Glomerular visceral epithelial cell (primary cell): Measurements from ENCODE around the gene SNAP47.

Experiments
- DNase-seq: peaks from one replicate; pipeline ENCODE4 v3.0.0-alpha.2; 2016; ENCODE audit errors: extremely low spot score

The SNAP47 gene

DNA sequence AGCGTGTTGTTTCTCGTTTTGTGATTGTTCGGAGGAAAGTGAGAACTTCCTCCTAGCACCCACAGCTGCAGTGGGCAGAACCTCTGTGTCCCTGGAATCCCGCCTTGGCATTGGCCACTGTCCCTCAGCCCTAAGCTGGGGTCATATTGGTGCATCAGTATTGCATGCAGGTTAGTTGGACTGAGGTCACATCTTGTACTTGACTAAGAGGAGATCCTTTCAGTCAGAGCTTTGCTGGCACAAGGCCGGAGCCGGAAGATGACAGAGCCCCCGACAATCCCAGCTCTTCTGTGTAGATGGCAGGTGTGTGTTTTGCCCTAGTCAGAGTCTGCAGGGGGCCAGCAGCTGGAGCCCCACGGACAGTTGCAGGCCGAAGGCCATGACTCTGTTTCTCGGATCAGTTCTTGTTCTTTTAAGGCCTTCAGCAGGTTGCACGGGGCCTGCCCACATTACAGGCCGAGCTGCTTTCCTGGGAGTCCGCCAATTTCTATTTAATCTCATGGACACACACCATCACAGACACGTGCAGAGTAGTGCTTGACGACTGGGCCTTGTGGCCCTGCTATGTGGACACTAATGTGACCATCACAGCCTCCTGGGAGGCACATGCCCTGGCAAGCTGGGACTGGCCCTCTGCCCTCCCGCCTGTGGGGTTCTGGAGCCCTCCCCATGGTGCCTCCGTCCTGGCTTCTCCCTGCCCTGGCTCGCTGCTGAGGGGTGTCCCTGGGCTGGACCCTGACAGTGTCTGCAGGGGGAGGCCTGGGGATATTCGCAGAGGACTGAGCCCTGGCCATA is 14.9 kb downstream of the SNAP47 start:
- DNase-seq, result no peak

DNA sequence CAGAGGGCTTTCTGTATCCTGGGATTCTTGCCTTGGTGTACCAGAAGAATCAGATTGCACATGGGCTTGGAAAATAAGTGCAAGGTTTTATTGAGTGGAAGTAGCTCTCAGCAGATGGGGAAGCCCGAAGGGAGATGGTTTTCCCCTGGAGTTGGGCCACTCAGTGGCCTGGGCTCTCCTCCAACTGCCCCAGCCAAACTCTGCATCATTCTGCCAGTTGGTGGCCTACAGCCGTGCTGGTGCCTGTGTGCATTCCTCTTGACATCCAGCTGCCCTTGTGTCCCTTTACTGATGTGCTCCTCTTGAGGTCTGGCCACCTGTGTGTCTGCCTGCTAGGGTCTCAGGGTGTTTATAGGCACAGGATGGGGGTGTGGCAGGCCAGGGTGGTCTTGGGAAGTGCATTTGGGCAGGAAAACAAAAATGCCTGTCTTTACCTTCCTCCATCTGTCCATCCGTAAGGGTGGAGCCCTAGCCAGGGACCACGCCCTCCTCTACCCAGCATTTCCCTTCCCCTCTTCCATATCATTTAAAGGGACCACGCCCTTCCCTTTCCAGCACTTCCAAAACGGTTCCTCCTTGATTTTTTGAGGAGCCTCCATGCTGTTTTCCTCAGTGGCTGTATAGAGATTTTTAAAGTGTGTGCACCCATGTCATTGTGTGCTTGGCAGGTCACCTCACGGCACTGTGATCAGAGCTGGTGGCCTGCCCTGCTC is 18.9 kb downstream of the SNAP47 start:
- no peak for DNase-seq

DNA sequence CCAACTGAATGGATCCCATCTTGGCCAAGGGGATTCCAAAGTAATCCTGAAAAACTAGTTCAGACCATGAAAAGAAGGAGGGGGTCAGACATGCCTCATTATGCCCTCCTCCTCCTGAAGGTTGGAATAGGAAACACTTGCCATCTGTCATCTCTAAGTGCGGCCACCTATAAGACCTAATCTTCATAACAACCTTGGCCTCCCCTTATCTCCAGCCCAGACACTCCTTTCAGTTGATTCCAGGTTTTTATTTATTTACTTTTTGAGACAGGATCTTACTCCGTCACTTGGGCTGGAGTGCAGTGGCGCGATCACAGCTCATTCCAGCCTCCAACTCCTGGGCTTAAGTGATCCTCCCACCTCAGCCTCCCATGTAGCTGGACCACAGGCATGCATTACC is 19.7 kb downstream of the SNAP47 start:
- DNase-seq, result no peak

DNA sequence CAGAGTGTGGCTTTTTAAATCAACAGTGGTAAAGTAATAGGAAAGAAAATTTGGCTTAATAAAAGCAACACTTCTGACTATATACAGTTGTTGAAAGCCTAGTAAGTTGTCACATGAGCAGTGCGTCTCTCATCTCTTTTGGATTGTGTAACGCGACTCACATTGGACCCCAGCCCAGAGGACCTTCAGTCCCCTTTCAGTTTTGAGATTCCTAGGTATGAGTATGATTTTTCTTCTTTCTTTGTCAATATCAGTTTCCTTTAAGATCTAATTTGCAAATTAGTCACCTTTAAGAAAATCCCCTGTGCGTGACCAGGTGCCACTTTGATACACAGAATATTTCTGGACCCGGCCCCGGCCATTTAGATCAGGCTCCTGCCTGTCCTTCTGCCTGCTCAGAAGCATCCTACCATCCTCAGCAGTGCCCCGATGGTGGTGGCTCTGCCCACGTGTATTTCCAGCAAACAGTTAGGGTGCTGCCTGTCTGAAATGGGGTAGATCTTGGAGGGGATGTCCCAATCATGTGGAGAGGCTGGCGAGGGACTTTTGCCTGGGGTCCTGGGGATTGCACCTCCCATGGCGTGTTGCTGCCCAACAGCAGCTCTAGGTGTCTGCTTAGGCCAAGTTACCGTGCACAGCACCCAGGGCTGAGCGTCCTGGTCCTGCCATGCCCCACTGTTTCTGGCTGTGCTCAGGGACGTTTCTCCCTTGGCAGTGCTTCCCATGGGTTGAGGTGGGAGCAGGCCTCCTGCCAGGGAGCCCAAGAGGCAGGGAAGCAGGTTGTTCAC is 21.1 kb downstream of the SNAP47 start:
- no peak for DNase-seq

DNA sequence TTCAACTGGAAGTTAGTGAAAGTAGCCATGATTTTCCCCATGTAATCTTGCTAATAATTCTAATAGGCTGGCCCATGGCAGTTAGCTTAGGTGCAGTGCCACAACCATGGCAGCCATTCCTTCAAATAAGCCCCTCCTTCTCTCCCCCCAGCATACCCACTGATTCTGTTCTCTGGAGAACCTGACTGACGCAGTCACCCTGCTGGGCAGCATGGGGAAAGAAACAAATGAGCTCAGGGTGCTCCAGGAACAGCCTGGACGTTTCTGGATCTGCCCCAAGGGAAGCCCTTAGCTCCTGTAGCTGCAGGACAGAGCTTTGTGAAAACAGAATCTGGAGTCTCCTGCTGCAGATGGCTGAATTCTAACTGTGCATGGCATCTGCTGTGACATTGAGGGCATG is 22.5 kb downstream of the SNAP47 start:
- DNase-seq, result no peak

DNA sequence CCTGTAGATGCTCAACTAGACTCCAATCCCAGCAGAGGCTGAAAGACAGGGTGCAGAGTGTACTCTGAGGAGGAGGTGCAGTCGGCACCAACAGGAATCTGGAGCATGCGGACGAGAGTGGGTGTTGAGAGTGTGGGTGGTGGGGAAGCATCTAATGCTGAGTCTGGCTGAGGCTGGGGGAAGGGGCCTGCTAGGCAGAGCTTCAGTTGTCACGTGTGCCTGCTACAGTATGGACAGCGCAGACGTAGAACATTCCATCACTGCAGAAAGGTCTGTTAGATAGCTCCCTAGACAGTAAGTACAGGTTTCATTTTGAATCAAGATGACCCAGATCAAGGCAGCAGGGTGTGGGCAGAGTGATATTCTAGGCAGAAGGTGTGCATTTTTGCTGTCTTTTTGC is 23.1 kb downstream of the SNAP47 start:
- no peak for DNase-seq

DNA sequence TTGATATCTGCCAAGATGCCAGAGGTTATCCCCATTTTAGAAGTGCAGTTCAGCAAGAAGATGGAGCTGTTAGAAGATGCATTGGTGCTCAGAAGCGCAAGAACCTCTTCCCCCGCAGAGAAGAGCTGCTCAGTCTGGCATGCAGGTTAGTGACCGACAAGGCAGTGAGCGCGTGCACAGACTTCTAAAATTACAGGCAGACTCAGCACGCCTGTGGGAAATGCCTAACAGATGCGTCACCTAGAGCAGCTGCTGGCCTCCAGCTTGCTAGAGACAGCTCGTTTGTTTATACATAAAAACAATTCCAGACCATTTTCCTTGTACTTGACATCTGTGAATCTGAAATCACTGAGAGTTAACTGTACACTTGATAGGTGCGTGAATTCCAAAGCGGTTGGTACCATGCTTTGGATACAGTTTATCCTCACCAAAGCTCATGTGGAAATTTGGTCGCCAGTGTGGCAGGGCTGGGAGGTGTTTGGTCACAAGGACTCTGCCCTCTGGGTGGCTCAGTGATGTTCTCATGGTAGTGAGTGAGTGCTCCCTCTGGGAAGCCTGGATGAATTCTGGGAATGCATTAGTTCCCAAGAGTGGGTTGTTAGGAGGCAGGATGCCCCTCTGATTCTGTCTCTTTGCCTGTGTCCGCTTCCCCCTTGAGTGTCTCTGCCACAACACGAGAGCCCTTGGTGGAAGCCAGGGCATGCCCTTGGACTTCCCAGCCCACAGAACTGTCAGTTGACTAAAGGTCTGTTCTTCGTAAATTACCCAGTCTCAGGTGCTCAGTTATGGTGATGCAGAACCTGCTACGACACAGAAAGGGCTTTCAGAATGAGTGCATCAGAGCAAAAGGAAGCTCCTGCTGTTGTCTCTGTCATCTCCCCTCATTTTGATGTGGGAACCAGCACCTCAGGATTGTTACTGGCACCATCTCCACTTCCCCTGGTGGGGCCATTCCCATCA is 24.4 kb downstream of the SNAP47 start:
- DNase-seq, result peak; percentile 94

DNA sequence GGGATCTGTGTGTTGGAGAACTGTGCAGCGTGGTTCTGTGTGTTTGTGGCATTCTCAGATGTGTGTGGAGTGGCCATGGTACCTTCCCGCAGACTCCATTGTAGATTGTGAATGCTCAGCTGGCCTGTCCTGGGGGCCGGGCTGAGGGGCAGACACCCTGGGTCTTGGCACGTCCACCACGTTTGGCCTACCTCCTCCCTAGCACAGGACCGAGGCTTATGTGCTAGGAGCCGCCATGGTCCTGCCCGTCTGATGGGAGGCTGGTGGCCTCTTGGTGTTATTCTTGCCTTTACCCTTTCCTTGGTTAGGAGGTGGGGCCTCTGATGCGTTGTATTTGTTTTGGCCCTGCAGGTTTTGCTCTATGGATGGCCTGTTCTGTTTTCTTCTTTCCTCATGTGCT is 25.1 kb downstream of the SNAP47 start:
- no peak for DNase-seq

DNA sequence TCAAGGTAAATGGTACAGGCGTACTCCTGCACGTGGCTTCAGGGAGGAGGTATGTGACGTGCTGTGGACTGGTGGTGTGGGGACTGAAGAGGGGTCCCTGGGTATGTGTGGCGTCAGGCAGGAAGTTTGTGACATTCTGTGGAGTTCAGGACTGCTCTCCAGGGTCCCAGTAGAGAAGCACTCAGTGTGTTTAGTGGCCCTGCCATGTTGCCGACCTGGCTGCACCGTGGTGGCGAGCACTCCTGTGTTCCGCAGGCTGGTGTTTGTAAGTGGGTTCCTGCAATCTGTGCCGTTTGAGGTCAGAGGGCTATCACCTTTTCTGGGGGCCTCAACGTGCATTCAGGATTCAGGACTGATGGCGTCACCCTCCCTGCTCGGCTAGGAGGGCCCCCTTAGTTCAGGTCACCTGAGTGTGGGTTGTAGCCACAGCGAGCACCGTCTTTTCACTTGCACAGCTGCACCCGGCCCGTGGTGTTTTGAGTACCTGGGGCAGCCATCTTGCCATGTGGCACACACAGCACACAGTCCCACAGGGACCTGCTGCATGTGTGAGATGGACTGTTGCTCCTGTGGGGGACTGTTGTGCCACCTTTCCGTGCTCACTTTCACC is 26.5 kb downstream of the SNAP47 start:
- no peak for DNase-seq

DNA sequence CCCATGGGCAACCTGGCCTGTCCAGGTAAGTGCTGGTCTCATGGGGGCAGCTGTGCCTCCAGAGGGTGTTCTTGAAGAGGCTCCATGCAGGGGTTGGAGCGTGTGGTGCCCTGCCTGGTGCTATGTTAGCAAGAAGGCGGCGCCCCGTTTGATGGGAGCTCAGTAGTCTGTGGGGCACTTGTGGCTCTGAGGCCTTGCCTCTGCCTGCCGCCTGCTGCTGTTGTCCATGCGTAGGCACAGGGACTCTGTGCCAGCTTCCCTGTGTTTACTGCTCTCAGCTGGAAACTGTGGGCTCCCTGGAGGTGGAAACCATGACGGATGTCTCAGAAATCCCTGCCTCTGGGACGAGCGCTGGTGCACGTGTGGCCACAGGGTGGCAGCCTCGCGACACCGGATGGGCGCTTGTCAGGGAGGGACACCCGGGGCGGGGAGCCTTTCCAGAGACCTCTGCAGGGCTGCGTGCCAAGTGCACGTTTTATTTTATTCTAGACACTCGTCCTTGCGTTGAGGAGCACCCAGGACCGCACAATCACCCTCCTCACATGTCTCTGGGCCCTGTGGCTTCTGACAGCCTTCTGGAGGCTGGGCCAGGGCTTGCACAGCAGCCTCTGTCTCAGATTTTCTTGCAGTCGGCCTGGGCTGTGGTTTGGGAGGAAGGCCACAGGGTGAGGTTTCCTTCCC is 27.1 kb downstream of the SNAP47 start:
- DNase-seq, result peak; percentile 77

DNA sequence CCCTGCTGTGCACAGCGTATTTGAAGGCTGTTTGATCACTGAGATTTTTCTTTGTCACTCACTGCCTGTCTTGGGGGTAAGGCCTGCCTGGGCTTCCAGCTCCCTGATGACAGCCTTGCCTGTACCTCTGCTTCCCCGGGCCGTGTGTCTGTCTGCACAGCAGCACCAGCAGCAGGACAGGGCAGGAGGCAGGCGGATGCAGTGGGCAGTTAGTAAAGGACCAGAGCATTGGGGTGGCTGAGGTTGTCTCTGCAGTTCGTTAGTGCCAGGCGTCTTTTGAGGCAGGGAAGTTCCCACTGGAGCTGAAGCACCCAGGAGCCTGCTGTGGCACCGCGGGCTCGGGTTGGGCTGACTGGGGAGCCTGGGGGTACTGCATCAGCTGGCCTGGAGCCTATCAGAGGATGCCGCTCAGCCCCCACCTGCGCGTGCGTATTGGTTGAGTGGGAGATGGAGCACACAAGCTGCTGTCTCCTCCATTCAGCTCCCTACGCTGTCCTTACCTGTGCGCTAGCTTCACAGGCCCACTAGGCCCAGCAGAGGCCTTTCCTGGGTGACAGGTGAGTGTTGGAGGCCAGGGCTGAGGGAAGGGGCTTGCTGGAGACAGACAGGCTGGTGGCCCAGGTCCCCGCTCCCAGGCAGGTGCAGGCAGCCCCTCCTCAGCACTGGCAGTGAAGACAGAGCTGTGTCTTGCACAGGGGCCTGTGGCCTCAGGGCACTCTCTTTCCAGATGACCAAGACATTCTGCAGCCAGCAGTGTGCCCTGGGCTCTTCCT is 28.2 kb downstream of the SNAP47 start:
- no peak for DNase-seq

DNA sequence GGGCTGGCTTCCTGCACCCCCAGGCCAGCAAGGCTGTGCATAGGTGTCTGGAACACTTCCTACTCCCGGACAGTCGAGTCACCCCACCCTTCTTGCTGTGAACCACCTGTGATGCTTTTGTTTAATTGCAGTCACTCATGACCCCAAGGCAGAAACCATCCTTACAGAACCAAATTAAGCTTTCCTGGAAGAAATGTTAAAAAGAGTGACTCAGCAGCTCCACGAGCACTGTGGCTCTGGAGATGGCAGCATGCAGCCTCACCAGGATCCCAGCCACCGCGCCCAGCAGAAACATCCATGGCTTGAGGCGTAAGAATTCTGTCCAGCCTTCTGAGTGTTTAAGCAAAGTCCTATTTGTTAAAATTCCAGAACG is 28.8 kb downstream of the SNAP47 start:
- DNase-seq, result peak; percentile 14

DNA sequence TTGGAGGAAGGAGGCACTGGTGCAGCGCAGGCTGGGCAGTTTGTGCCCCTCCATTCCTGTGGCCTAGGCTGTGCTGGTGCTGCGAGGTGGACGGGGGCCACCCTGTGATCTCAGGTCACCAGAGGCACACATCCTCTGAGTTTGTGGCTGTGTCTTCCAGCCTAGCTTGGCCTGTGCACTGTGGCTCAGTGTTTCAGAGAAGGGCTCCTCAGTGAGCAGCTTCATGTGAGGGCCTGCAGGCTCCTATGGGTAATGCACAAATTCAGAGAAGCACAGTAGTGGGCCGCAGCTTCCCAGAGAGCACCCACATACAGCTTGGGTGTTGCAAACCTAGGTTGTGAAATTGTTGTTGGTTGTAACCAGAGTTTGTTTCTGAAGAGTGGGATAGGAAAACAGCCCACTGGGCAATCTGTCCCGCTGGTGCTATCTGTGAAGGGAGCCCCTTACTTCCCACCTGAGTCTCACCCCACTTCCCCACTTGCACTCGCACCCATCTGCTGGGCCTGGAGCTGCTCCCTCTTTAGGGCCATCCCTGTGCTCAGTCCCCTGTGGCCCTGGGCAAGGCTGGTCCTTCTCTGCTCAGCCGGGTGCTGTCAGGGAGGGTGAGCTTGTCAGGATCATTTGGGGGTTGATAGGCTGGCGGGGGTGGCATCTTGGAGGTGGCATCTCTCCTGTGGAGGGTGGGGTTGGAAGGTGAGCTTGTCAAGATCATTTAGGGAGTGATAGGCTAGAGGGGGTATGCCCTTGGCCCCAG is 30.2 kb downstream of the SNAP47 start:
- DNase-seq, result no peak

DNA sequence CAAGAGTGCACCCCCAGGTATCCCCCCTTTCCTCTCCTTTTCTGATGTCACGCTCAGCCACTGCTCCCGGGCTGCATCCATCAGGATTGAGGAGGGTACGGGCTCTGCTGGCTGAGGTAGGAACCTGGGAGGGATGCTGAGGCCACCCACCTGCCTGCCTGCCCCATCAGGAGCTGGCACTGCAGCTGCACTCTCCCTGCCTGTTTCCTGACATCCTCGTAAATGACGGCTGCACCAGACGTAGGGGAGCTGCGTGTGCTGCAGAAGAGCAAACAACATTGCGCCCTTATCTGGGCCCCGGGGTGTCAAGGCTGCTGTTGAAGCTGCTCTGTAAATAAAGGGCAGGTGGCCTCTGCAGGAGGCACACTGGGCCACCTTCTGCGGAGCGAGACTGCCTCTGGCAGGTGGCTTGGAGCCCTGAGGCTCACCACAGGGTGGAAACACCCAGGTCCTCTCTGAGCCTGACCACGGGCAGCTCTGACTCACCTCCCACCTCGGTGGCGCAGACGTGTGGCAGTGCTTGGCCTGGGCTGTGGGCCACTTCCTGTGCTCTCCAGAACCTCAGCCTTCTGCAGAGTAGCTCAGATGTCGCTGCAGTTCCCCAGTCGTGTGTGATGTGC is 30.9 kb downstream of the SNAP47 start:
- DNase-seq, result peak; percentile 72

DNA sequence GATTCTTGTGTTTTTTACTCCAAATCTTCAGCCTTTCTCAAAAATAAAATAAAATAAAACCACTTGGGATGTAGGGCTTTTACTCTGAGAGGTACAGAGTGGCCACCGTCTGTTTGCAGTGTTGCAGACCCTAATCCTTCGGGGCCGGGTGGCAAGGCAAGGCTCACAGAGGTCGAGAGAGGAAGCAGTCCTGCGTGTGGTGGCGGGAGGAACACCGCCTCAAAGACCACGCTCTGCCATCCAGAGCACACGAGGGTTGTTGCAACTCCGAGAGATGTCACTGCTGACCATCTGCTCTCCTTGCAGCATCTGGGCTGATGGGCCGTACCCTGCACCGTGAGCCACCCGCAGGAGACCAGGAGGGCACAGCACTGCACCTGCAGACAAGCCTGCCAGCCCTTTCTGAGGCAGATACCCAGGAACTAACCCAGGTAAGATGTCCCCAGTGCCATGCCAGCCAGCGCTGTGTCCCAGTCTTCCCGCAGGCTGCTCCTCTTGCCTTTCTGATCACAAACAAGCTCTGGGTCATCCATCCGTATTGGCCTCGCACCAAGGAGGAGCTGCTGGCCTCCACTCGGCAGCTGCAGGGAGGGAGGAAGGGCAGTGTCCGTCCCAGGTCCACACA is 31.5 kb downstream of the SNAP47 start:
- DNase-seq, result no peak

DNA sequence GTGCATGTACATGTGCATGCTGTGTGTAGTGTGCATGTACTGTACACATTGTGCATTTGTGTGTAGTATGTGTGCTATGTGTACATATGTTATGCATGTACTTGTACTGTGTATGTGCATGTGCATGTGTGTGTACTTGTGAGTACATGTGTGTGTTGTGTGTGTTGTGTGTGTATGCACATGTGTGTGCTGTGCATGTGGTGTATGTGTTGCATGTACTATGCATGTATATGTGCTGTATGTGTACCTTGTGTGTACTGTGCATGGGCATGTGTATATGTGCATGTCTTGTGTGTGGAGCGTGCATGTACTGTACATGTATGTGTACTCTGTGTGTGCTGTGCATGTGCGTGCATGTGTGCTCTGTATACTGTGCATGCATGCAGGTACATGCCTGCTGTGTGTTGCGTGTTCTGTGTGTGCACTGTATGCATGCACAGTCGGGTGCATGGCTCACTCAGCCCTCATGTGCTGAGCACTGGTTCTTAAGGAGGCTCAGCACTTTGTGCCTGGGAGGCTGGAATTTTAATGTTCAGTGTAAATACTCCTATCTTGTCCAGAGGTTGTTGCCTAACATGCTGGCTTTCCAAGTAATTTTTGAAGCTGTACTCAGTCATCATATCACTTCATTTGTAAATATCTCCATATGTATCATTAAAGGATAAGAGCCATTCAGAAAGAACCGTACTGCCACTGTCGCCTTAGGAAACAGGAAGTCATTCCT is 32.3 kb downstream of the SNAP47 start:
- no peak for DNase-seq

DNA sequence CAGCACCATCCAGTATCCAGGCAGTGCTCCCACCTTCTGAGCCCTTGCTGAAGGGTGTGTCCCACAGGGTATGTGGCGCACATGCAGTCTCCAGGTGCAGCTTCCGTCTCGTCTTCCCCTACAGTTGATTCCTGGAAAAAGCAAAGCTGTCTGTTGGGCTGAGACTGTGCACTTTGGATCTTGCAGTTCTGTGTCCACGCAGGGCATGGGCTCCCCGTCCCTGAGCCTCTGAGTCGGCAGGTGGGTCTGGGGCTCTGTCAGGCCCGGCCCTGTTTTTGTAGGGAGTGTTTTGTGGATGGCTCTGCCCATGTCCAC is 32.8 kb downstream of the SNAP47 start:
- DNase-seq, result no peak

DNA sequence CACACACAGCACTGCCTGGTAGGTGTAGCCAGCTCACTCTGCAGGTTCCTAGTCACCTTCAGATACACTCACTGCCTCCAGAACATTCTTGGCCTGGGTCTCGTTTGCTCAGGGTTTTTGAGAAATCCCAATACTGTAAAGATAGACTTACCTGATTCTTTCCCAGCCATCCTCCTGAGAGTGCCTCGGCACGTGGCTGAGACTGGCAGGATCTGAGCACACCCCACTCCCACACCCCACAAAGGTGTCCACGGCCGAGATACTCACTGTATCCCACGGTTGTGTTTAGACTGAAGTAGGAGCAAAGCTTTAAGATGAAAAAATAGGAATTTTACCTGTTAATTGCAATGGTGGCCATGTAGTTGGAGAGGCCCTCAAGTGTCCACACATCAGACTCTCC is 33.4 kb downstream of the SNAP47 start:
- DNase-seq, result no peak
